Occipital lobe (tissue), 2 donors: ENCODE measurements around the gene FAM20C. TPM values are rescaled to one million over a fixed set of nuclear protein-coding genes. Genes with fewer than 3 reads are reported as not detected.

Experiments used
- DNase-seq: peaks from one replicate; lab custom pipeline; 2025; lab: John Stamatoyannopoulos, UW
- total RNA-seq: library from RNA; depleted of rRNA; stranded (reverse); fragments of >200 nt; gene quantifications from one replicate; pipeline ENCODE4 v1.2.3, GENCODE V29; 2014

Gene FAM20C
- total RNA-seq, 1 donor from 2014 or later: 18.1 TPM

- no peak for DNase-seq
Measured at GRCh38 chr7:300546-301290, 108.3 kb downstream of the FAM20C start.

GRCh38 chr7:301291-302053, 109.1 kb downstream of the FAM20C start:
- DNase-seq: no peak

GRCh38 chr7:302054-302992, 110.0 kb downstream of the FAM20C start:
- no peak for DNase-seq

DNA sequence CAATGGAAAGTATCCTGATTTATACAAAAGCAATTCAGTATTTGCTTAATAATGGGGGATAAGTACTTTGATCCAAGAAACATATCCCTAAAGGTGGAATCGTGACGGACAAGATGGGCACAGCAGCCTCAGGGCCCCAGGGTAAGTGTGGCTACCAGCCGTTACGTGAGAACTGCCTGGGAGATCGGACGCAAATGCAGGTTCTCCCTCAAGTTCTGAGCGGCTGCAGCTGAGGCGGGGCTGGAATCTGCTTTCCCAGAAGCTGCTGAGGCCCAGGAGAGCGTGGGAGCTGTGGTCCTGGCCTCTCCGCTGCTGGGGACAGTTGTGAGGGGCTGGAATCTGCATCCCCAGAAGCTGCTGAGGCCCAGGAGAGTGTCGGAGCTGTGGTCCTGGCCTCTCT, 111.1 kb downstream of the FAM20C start:
- DNase-seq: no peak

DNA sequence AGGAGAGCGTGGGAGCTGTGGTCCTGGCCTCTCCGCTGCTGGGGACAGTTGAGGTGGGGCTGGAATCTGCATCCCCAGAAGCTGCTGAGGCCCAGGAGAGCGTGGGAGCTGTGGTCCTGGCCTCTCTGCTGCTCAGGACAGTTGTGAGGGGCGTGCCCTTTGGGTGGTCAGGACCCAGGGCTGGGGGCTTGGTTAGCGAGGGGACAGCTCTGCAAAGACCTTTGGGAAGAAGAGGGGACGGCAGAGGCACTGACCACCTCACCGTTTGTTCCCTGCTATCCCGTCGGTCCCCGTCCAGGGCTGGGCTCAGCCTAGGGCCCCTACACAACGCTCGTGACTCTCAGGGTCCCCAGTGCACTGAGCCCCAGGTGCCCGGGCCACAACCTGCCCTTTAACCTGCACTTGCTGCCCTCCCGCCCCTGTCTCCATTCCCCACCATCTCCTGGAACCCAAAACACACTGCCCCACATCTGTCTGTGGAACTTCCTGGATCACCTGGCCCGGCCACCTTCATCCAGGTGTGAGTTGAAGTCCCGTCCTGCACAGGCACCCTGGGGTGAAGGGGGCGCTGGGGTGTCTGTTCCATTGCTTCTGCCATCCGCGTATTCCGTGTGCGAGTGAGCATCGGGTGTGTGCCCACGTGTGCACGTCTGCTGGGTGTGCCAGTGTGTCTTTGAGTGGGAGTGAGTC, 111.7 kb downstream of the FAM20C start:
- DNase-seq: no peak

GRCh38 chr7:304574-305409, 112.4 kb downstream of the FAM20C start:
- no peak for DNase-seq

- DNase-seq: no peak
Measured at GRCh38 chr7:305410-306151, 113.2 kb downstream of the FAM20C start.

- DNase-seq: no peak
Measured at GRCh38 chr7:307970-308369, 115.6 kb downstream of the FAM20C start.

DNA sequence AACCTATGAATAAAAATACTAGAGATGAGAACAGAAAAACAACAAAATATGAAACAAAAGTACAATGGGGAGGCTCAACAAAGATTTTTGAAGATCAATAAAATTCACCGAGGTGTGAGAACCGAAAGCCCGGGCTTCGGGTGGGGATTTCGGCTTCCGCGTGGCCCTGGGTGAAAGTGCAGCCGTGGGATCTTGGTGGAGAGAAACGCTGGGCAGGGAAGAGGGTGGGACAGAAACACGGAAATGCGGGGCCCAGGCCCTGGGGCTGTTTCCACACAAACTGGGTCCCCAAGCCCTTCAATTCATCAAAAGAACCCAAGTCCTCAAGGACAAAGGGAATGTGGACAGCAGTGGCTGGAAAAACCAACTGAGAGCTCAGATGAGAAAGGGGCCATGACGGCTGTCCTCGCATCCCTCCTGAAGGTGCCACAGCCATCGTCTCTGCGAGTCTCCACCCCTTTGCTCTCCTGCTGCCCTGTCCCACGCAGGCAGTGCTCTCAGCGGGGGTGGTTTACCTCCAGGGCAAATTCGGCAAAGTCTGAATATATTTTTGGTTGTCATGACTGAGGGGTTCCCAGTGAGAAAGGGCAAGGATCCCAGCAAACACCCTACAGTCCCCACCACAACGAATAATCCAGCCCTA, 117.3 kb downstream of the FAM20C start:
- DNase-seq: no peak

Other genes starting within 250 kb of the FAM20C start
- not detected for gene FOXL3, start 97.6 kb downstream of the FAM20C start, total RNA-seq